ENCODE results near the gene PF4V1.

PF4V1 gene

DNA sequence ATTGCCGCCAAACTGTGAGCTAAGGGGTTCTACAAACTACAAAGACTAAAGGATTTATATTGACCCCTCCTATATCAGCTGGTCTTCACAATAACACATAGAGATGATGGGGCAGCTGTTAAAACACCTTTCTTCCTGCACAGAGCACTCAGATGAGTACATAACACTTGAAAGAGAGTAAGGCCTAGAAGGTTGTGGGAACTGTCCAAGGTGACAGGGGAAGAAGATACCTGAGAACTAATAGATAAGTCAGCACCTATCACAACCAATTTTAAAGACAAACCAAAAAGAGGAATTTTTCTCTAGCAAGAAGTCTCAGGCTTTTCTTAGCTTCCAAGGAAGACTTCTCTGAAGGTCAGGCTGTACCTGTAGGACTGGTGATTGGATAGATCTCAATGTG, 35.8 kb upstream of the PF4V1 start:
- no peaks in the 10 kb centered on the region for H3K27me3 ChIP-seq (replicated peaks; ENCODE audit: control insufficient read depth, insufficient read depth, low read length)
- no peak overlapping the region for H3K4me3 ChIP-seq (replicated peaks; ENCODE audit: low read depth, low read length)
- H3K36me3 ChIP-seq (ENCODE audit: control insufficient read depth, insufficient read depth, low read length): no peaks in the 10 kb centered on the region
- TF ChIP-seq CTCF (IDR thresholded peaks at IDR 0.05; ENCODE audit: insufficient read depth, low read length, poor library complexity, severe bottlenecking): no peak
- DNase-seq (ENCODE audit: extremely low read depth, insufficient read length): no peak

DNA sequence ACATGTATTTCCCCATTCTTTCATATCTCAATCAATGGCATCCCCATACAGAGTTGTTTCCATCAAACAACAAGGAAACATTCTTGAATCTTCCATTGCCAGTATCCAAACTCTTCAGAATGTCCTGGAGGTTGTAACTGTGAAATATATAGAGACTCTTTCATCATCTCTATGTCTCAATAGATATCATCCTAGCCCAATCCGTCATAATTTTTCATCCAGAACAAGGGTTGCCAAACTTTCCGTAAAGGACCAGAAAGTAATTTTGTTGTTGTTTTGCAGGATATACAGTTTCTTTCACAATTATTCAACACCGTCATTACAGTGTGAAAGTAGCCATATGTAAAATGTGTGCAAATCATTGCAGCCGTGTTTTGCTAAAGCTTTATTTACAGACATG, 31.8 kb upstream of the PF4V1 start:
- no peaks in the 10 kb centered on the region for H3K36me3 ChIP-seq (ENCODE audit: control insufficient read depth, insufficient read depth, low read length)
- no peak for TF ChIP-seq CTCF (IDR thresholded peaks at IDR 0.05; ENCODE audit: insufficient read depth, low read length, poor library complexity, severe bottlenecking)
- no peaks in the 10 kb centered on the region for H3K27me3 ChIP-seq (replicated peaks; ENCODE audit: control insufficient read depth, insufficient read depth, low read length)
- no peak for DNase-seq (ENCODE audit: extremely low read depth, insufficient read length)
- H3K4me3 ChIP-seq (replicated peaks; ENCODE audit: low read depth, low read length): no peak overlapping the region

- Histone ChIP-seq H3K36me3 (ENCODE audit: control insufficient read depth, insufficient read depth, low read length) (no peaks in the 10 kb centered on the region), H3K27me3 (replicated peaks; ENCODE audit: control insufficient read depth, insufficient read depth, low read length) (no peaks in the 10 kb centered on the region), H3K4me3 (replicated peaks; ENCODE audit: low read depth, low read length) (no peak overlapping the region)
- no peak for TF ChIP-seq CTCF (IDR thresholded peaks at IDR 0.05; ENCODE audit: insufficient read depth, low read length, poor library complexity, severe bottlenecking)
- DNase-seq (ENCODE audit: extremely low read depth, insufficient read length): no peak
Measured at GRCh38 chr4:73822389-73822788, 30.7 kb upstream of the PF4V1 start.

GRCh38 chr4:73822812-73823504, 30.1 kb upstream of the PF4V1 start:
- Histone ChIP-seq H3K36me3 (ENCODE audit: control insufficient read depth, insufficient read depth, low read length) (no peaks in the 10 kb centered on the region), H3K27me3 (replicated peaks; ENCODE audit: control insufficient read depth, insufficient read depth, low read length) (no peaks in the 10 kb centered on the region), H3K4me3 (replicated peaks; ENCODE audit: low read depth, low read length) (no peak overlapping the region)
- no peak for DNase-seq (ENCODE audit: extremely low read depth, insufficient read length)
- no peak for TF ChIP-seq CTCF (IDR thresholded peaks at IDR 0.05; ENCODE audit: insufficient read depth, low read length, poor library complexity, severe bottlenecking)

DNA sequence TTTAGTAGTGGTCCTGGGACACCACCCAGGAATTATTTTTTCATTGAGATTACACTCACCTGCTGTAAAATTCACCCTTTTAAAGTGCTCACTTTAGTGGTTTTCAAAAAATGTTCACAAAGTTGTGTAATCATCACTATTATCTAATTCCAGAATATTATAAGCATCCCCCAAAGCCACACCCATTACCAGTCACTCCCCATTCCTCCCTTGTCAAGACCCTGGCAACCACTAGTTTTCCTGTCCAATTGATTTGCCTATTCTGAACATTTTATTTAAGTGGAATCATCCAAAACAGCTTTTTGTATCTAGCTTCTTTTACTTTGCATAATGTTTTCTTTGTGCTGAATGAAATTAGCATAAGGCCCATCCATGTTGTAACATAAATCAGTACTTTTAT, 29.3 kb upstream of the PF4V1 start:
- no peak for TF ChIP-seq CTCF (IDR thresholded peaks at IDR 0.05; ENCODE audit: insufficient read depth, low read length, poor library complexity, severe bottlenecking)

DNA sequence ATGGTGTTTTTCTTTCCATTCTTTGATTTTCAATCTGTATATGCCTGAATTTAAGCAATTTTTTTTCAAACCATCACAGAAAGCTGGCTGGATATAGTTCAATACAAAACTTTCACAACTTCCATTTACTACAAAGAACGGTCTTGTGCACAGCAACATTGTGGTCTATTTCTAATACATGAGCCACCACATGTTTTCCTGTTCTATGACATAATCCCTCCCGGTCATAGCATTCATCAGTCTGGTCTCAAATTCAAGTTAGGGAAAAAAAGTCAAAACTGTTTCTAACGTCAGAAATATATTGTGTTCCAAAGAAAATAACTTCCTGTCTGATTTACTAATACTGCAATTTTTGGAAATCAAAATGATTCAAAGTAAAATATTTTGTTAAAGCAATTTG, 24.1 kb upstream of the PF4V1 start:
- no peak for TF ChIP-seq CTCF (IDR thresholded peaks at IDR 0.05; ENCODE audit: insufficient read depth, low read length, poor library complexity, severe bottlenecking)
- DNase-seq (ENCODE audit: extremely low read depth, insufficient read length): no peak
- Histone ChIP-seq H3K27me3 (replicated peaks; ENCODE audit: control insufficient read depth, insufficient read depth, low read length) (no peaks in the 10 kb centered on the region), H3K36me3 (ENCODE audit: control insufficient read depth, insufficient read depth, low read length) (no peaks in the 10 kb centered on the region), H3K4me3 (replicated peaks; ENCODE audit: low read depth, low read length) (no peak overlapping the region)

More for the DNA sequence above, 29.3 kb upstream of the PF4V1 start:
- no peak overlapping the region for H3K4me3 ChIP-seq (replicated peaks; ENCODE audit: low read depth, low read length)
- no peaks in the 10 kb centered on the region for H3K27me3 ChIP-seq (replicated peaks; ENCODE audit: control insufficient read depth, insufficient read depth, low read length)
- H3K36me3 ChIP-seq (ENCODE audit: control insufficient read depth, insufficient read depth, low read length): no peaks in the 10 kb centered on the region
- no peak for DNase-seq (ENCODE audit: extremely low read depth, insufficient read length)
